Measurements from ENCODE around the gene DNAI1. TPM values are rescaled to one million over a fixed set of nuclear protein-coding genes. Genes with fewer than 3 reads are reported as not detected.

The DNAI1 gene
- total RNA-seq, 1 donor from 2014 or later, result not detected

- no peak overlapping the region for H3K27ac ChIP-seq (replicated peaks)
- H3K9me3 ChIP-seq (replicated peaks), result no peaks in the 10 kb centered on the region
- DNase-seq, result no peak
- no peaks in the 10 kb centered on the region for H3K27me3 ChIP-seq (ENCODE audit: low read depth)
- intact Hi-C loops (cut with micrococcal nuclease), result loop anchor here (5.0 to 10.0 kb wide), 2 partner anchors 66 to 99 kb away; no protein-coding TSS in a partner anchor
- peaks cover 15% of the 10 kb centered on the region for H3K4me1 ChIP-seq
- TF ChIP-seq CTCF (IDR thresholded peaks at IDR 0.05; ENCODE audit: borderline replicate concordance), result no peak
- H3K4me3 ChIP-seq, result no peak overlapping the region
- no peaks in the 10 kb centered on the region for H3K36me3 ChIP-seq
Measured at GRCh38 chr9:34503406-34503805, 44.8 kb downstream of the DNAI1 start.

GRCh38 chr9:34505370-34506120 lies 46.9 kb downstream of the DNAI1 start:
- no peak overlapping the region for H3K27ac ChIP-seq (replicated peaks)
- H3K4me3 ChIP-seq, result no peak overlapping the region
- intact Hi-C loops (cut with micrococcal nuclease), result loop anchor here (10.0 kb wide), 1 partner anchor 101 kb away; no protein-coding TSS in a partner anchor

GRCh38 chr9:34506623-34507022 lies 48.0 kb downstream of the DNAI1 start:
- DNase-seq, result no peak
- H3K27me3 ChIP-seq (ENCODE audit: low read depth), result no peaks in the 10 kb centered on the region
- H3K36me3 ChIP-seq, result no peaks in the 10 kb centered on the region
- no peaks in the 10 kb centered on the region for H3K9me3 ChIP-seq (replicated peaks)
- no peak for TF ChIP-seq CTCF (IDR thresholded peaks at IDR 0.05; ENCODE audit: borderline replicate concordance)
- no peak overlapping the region for H3K4me3 ChIP-seq
- H3K27ac ChIP-seq (replicated peaks), result no peak overlapping the region
- peaks cover 11% of the 10 kb centered on the region for H3K4me1 ChIP-seq
- intact Hi-C loops (cut with micrococcal nuclease), result loop anchor here (10.0 kb wide), 1 partner anchor 102 kb away; no protein-coding TSS in a partner anchor

More at GRCh38 chr9:34505370-34506120, 46.9 kb downstream of the DNAI1 start:
- Histone ChIP-seq H3K27me3 (ENCODE audit: low read depth) (no peaks in the 10 kb centered on the region), H3K4me1 (peaks cover 15% of the 10 kb centered on the region), H3K36me3 (no peaks in the 10 kb centered on the region), H3K9me3 (replicated peaks) (no peaks in the 10 kb centered on the region)
- TF ChIP-seq CTCF (IDR thresholded peaks at IDR 0.05; ENCODE audit: borderline replicate concordance), result no peak
- DNase-seq, result no peak

GRCh38 chr9:34507556-34507955 lies 49.0 kb downstream of the DNAI1 start:
- H3K9me3 ChIP-seq (replicated peaks), result no peaks in the 10 kb centered on the region
- no peaks in the 10 kb centered on the region for H3K27me3 ChIP-seq (ENCODE audit: low read depth)
- DNase-seq, result no peak
- no peak overlapping the region for H3K4me3 ChIP-seq
- no peak overlapping the region for H3K27ac ChIP-seq (replicated peaks)
- no peaks in the 10 kb centered on the region for H3K36me3 ChIP-seq
- intact Hi-C loops (cut with micrococcal nuclease), result loop anchor here (10.0 kb wide), 1 partner anchor 103 kb away; no protein-coding TSS in a partner anchor
- no peak for TF ChIP-seq CTCF (IDR thresholded peaks at IDR 0.05; ENCODE audit: borderline replicate concordance)
- peaks cover 1% of the 10 kb centered on the region for H3K4me1 ChIP-seq

GRCh38 chr9:34507966-34508365 lies 49.4 kb downstream of the DNAI1 start:
- no peak for TF ChIP-seq CTCF (IDR thresholded peaks at IDR 0.05; ENCODE audit: borderline replicate concordance)
- Histone ChIP-seq H3K9me3 (replicated peaks) (no peaks in the 10 kb centered on the region), H3K27ac (replicated peaks) (no peak overlapping the region), H3K36me3 (no peaks in the 10 kb centered on the region), H3K27me3 (ENCODE audit: low read depth) (no peaks in the 10 kb centered on the region), H3K4me3 (no peak overlapping the region), H3K4me1 (no peaks in the 10 kb centered on the region)
- no peak for DNase-seq
- intact Hi-C loops (cut with micrococcal nuclease), result loop anchor here (10.0 kb wide), 1 partner anchor 103 kb away; no protein-coding TSS in a partner anchor
